ENCODE measurements around the gene TM2D1.
"Not testable (repeated sequence)": the region's sequence is repeated elsewhere in the genome, so short reads cannot be mapped to it uniquely, and the experiment has no call there.

The TM2D1 gene

GRCh38 chr1:61682891-61683290 is 42.0 kb downstream of the TM2D1 start:
- Mint-ChIP-seq H3K27me3 (ENCODE audit: low read depth) (no peaks in the 10 kb centered on the region), H3K27ac (no peak overlapping the region), H3K4me1 (no peaks in the 10 kb centered on the region), H3K36me3 (ENCODE audit: low read depth) (peaks cover 44% of the 10 kb centered on the region), H3K9me3 (no peaks in the 10 kb centered on the region), H3K4me3 (no peak overlapping the region)
- no peak for TF ChIP-seq CTCF (IDR thresholded peaks at IDR 0.05; ENCODE audit: unreplicated experiment in 3 of 3)

- no peaks in the 10 kb centered on the region for H3K27me3 Mint-ChIP-seq (ENCODE audit: low read depth)
- peaks cover 33% of the 10 kb centered on the region for H3K36me3 Mint-ChIP-seq (ENCODE audit: low read depth)
- no peak overlapping the region for H3K27ac Mint-ChIP-seq
- no peaks in the 10 kb centered on the region for H3K4me1 Mint-ChIP-seq
- H3K4me3 Mint-ChIP-seq = no peak overlapping the region
- TF ChIP-seq CTCF (IDR thresholded peaks at IDR 0.05; ENCODE audit: unreplicated experiment in 3 of 3) = no peak
- no peaks in the 10 kb centered on the region for H3K9me3 Mint-ChIP-seq
Measured at GRCh38 chr1:61680500-61680899, 44.4 kb downstream of the TM2D1 start.

- H3K27me3 Mint-ChIP-seq (ENCODE audit: low read depth); H3K4me3 Mint-ChIP-seq; H3K4me1 Mint-ChIP-seq; H3K9me3 Mint-ChIP-seq; H3K27ac Mint-ChIP-seq: not testable (repeated sequence)
- peaks cover 17% of the 10 kb centered on the region for H3K36me3 Mint-ChIP-seq (ENCODE audit: low read depth)
Measured at GRCh38 chr1:61676881-61677280, 48.1 kb downstream of the TM2D1 start.

GRCh38 chr1:61674221-61674620 is 50.7 kb downstream of the TM2D1 start:
- no peak for TF ChIP-seq CTCF (IDR thresholded peaks at IDR 0.05; ENCODE audit: unreplicated experiment in 3 of 3)
- H3K4me3 Mint-ChIP-seq = no peak overlapping the region
- H3K27ac Mint-ChIP-seq = no peak overlapping the region
- no peaks in the 10 kb centered on the region for H3K4me1 Mint-ChIP-seq
- H3K27me3 Mint-ChIP-seq (ENCODE audit: low read depth) = no peaks in the 10 kb centered on the region
- H3K36me3 Mint-ChIP-seq (ENCODE audit: low read depth) = no peaks in the 10 kb centered on the region
- H3K9me3 Mint-ChIP-seq = no peaks in the 10 kb centered on the region

GRCh38 chr1:61672376-61672775 is 52.6 kb downstream of the TM2D1 start:
- no peak overlapping the region for H3K4me3 Mint-ChIP-seq
- H3K9me3 Mint-ChIP-seq = no peaks in the 10 kb centered on the region
- no peaks in the 10 kb centered on the region for H3K27me3 Mint-ChIP-seq (ENCODE audit: low read depth)
- TF ChIP-seq CTCF (IDR thresholded peaks at IDR 0.05; ENCODE audit: unreplicated experiment in 3 of 3) = no peak
- no peaks in the 10 kb centered on the region for H3K36me3 Mint-ChIP-seq (ENCODE audit: low read depth)
- no peaks in the 10 kb centered on the region for H3K4me1 Mint-ChIP-seq
- H3K27ac Mint-ChIP-seq = no peak overlapping the region

GRCh38 chr1:61670445-61670844 is 54.5 kb downstream of the TM2D1 start:
- no peaks in the 10 kb centered on the region for H3K36me3 Mint-ChIP-seq (ENCODE audit: low read depth)
- H3K27ac Mint-ChIP-seq = no peak overlapping the region
- H3K4me3 Mint-ChIP-seq = no peak overlapping the region
- TF ChIP-seq CTCF (IDR thresholded peaks at IDR 0.05; ENCODE audit: unreplicated experiment in 3 of 3) = no peak
- no peaks in the 10 kb centered on the region for H3K9me3 Mint-ChIP-seq
- no peaks in the 10 kb centered on the region for H3K27me3 Mint-ChIP-seq (ENCODE audit: low read depth)
- H3K4me1 Mint-ChIP-seq = no peaks in the 10 kb centered on the region

Measured in nephron (organoid).